Endothelial cell of umbilical vein (primary cell): ENCODE data around the gene TDRD7. TPM values are rescaled to one million over a fixed set of nuclear protein-coding genes. Genes with fewer than 3 reads are reported as not detected.

Source experiments
- BruUV-seq: library from RNA; stranded (reverse); fragments of 400-500 nt; replicated peaks from 2 replicates; lab custom pipeline; 2021; lab: Mats Ljungman, UMichigan
- CTCF ChIA-PET: fragments of 300-600, 350-600 bp; sonication (Branson Sonifier 250); formaldehyde crosslinking; loops from one replicate; lab custom pipeline; 2021; ENCODE audit warnings: antibody characterized with exemption, inconsistent platforms; lab: Charles Lee
- POLR2A ChIA-PET: fragments of 300-600, 350-600 bp; sonication (Branson Sonifier 250); formaldehyde crosslinking; loops from one replicate; lab custom pipeline; 2021; ENCODE audit warnings: antibody characterized with exemption, inconsistent platforms; lab: Charles Lee
- DNase-seq: peaks from one replicate; pipeline ENCODE4 v3.0.0-alpha.2; 2011; ENCODE audit warnings: low read depth, low spot score
- FAIRE-seq: peaks from 2 replicates; lab custom pipeline; 2011; peaks lifted over from hg19 to GRCh38; lab: Jason Lieb, UNC
- H2AFZ ChIP-seq: 2 replicates; pipeline ENCODE4 v1.6.0; 2012; ENCODE audit warnings: low read depth, low read length, control low read depth, inconsistent platforms
- H3K27ac ChIP-seq: 2 replicates; pipeline ENCODE4 v1.5.1; 2011; ENCODE audit warnings: low read depth, mild to moderate bottlenecking, control low read depth, low read length, moderate library complexity; ENCODE audit not compliant: insufficient read depth
- H3K27me3 ChIP-seq, 2 experiments: 2 replicates each; pipeline versions ENCODE4 v1.6.0 to v1.6.1; 2011; ENCODE audit warnings: low read length in 2 of 2, mixed read lengths in 1 of 2; ENCODE audit not compliant: control insufficient read depth in 2 of 2, insufficient read depth in 2 of 2
- H3K36me3 ChIP-seq, 2 experiments: 2 replicates in 1 of 2; 3 replicates in 1 of 2; pipeline ENCODE4 v1.5.1; 2011; ENCODE audit warnings: low read length in 2 of 2, mild to moderate bottlenecking in 1 of 2, moderate library complexity in 1 of 2; ENCODE audit not compliant: control insufficient read depth in 2 of 2, insufficient read depth in 2 of 2; ENCODE audit errors: extremely low read depth in 1 of 2
- H3K4me1 ChIP-seq: 3 replicates; pipeline ENCODE4 v1.5.1; 2011; ENCODE audit warnings: mild to moderate bottlenecking, low read length; ENCODE audit not compliant: control insufficient read depth, insufficient read depth; ENCODE audit errors: extremely low read depth
- H3K4me2 ChIP-seq: 2 replicates; pipeline ENCODE4 v1.6.1; 2011; ENCODE audit warnings: low read length, control low read depth, mixed read lengths; ENCODE audit not compliant: insufficient read depth
- H3K4me3 ChIP-seq, 3 experiments: fragments of 200-600 bp in 1 of 3; sonication (generic), shearing (Covaris generic) in 1 of 3; replicated peaks in 1 of 3; 2 replicates each; pipeline ENCODE4 v1.5.1; 2011 to 2016; ENCODE audit warnings: control low read depth in 3 of 3, low read length in 3 of 3, mild to moderate bottlenecking in 2 of 3, inconsistent platforms in 1 of 3, low read depth in 1 of 3, moderate library complexity in 1 of 3; ENCODE audit not compliant: insufficient read depth in 1 of 3
- H3K79me2 ChIP-seq: 2 replicates; pipeline ENCODE4 v1.6.0; 2012; ENCODE audit warnings: low read length, inconsistent platforms; ENCODE audit not compliant: control insufficient read depth, insufficient read depth
- H3K9ac ChIP-seq: replicated peaks from 2 replicates; pipeline ENCODE3; 2011; ENCODE audit warnings: low read length, control low read depth; ENCODE audit not compliant: insufficient read depth; ENCODE audit errors: extremely low read depth
- H3K9me1 ChIP-seq: replicated peaks from 3 replicates; pipeline ENCODE4 v1.6.0; 2011; ENCODE audit warnings: mild to moderate bottlenecking, low read length; ENCODE audit not compliant: control insufficient read depth, insufficient read depth; ENCODE audit errors: extremely low read depth
- H3K9me3 ChIP-seq: replicated peaks from 2 replicates; pipeline ENCODE4 v1.5.1; 2012; ENCODE audit warnings: low read length, inconsistent platforms; ENCODE audit not compliant: control insufficient read depth, insufficient read depth
- H4K20me1 ChIP-seq: replicated peaks from 2 replicates; pipeline ENCODE3; 2011; ENCODE audit warnings: mild to moderate bottlenecking, low read length; ENCODE audit not compliant: control insufficient read depth, insufficient read depth; ENCODE audit errors: extremely low read depth
- CTCF ChIP-seq, 2 donors: IDR thresholded peaks; 1 replicate in 1 of 2; 2 replicates in 1 of 2; pipeline ENCODE4 v1.5.1; 2011; ENCODE audit warnings: low read length in 2 of 2, mild to moderate bottlenecking in 2 of 2, moderate library complexity in 2 of 2, control low read depth in 1 of 2, inconsistent platforms in 1 of 2, low read depth in 1 of 2; ENCODE audit not compliant: insufficient read depth in 1 of 2; ENCODE audit errors: extremely low read depth in 1 of 2
- EZH2 ChIP-seq: IDR thresholded peaks from 2 replicates; pipeline ENCODE4 v1.6.1; 2012; ENCODE audit warnings: borderline replicate concordance, low read depth, mild to moderate bottlenecking, moderate library complexity, low read length, inconsistent platforms; ENCODE audit not compliant: severe bottlenecking
- FOS ChIP-seq: IDR thresholded peaks from 2 replicates; pipeline ENCODE4 v1.6.1; 2011; ENCODE audit warnings: mild to moderate bottlenecking, low read length, moderate library complexity, borderline replicate concordance; ENCODE audit not compliant: insufficient read depth
- GATA2 ChIP-seq: IDR thresholded peaks from 2 replicates; pipeline ENCODE4 v1.7.0; 2011; ENCODE audit warnings: low read depth, mild to moderate bottlenecking, moderate library complexity, mixed read lengths, low read length; ENCODE audit not compliant: insufficient read length, insufficient read depth
- JUN ChIP-seq: IDR thresholded peaks from 2 replicates; pipeline ENCODE4 v1.6.1; 2011; ENCODE audit warnings: borderline replicate concordance, low read depth; ENCODE audit not compliant: insufficient read length, insufficient read depth
- MAX ChIP-seq: IDR thresholded peaks from 2 replicates; pipeline ENCODE4 v1.6.1; 2011; ENCODE audit not compliant: insufficient read depth, insufficient read length
- MYC ChIP-seq: IDR thresholded peaks from one replicate; pipeline ENCODE4 v1.6.1; 2011; ENCODE audit warnings: mild to moderate bottlenecking, low read depth, low read length
- POLR2A ChIP-seq: IDR thresholded peaks from 2 replicates; pipeline ENCODE4 v1.6.1; 2012; ENCODE audit warnings: low read depth, mild to moderate bottlenecking, control low read depth, low read length
- POLR2AphosphoS5 ChIP-seq: IDR thresholded peaks from 2 replicates; pipeline ENCODE4 v1.6.1; 2012; ENCODE audit warnings: low read depth, mild to moderate bottlenecking, control low read depth, low read length, moderate library complexity; ENCODE audit not compliant: insufficient read depth
- dilution Hi-C: fragments of 300-500 bp; cut with MboI; formaldehyde crosslinking; loops from one replicate; pipeline ENCODE4 v1.15.0; 2019; ENCODE audit warnings: low sequenced_read_pairs; ENCODE audit not compliant: extremely low pct_ligation_motif_present
- intact Hi-C: fragments of 100-400 bp; cut with micrococcal nuclease; formaldehyde crosslinking; loops from one replicate; pipeline ENCODE4 v1.10.0; 2022
- polyA plus RNA-seq, 4 experiments: library from polyadenylated mRNA; depleted of rRNA in 3 of 4; stranded (reverse) in 3 of 4; unstranded in 1 of 4; fragments of >200 nt; gene quantifications; 2 replicates each; pipeline versions ENCODE4 v1.2.1 to v1.2.3, GENCODE V29; 2011 to 2012; ENCODE audit warnings: missing spikeins in 1 of 4
- total RNA-seq: library from RNA; stranded (reverse); gene quantifications from 2 replicates; pipeline ENCODE4 v1.2.3, GENCODE V29; 2021

The TDRD7 gene
- total and polyA plus RNA-seq, 2 donors (not counting 3 experiments of a cell fraction or from before 2014, with no cell fraction given), result 4.9 to 11.5 TPM

GRCh38 chr9:97390791-97391406 lies 21.0 kb upstream of the TDRD7 start:
- POLR2A ChIA-PET, result no interaction called here
- dilution Hi-C loops, result no loop called here
- intact Hi-C loops, result no loop called here

More at GRCh38 chr9:97390791-97391406, 21.0 kb upstream of the TDRD7 start:
- Histone ChIP-seq H3K27ac (no peak overlapping the region), H2AFZ (no peak overlapping the region), H3K4me2 (no peak overlapping the region), H4K20me1 (no peaks in the 10 kb centered on the region), H3K4me3 (no peak overlapping the region), H3K9me3 (no peaks in the 10 kb centered on the region), H3K36me3 (no peaks in the 10 kb centered on the region), H3K27me3 (no peaks in the 10 kb centered on the region), H3K9me1 (no peaks in the 10 kb centered on the region), H3K79me2 (no peaks in the 10 kb centered on the region), H3K4me1 (no peaks in the 10 kb centered on the region), H3K9ac (no peak overlapping the region)
- CTCF ChIA-PET, result interaction anchor here (1.5 kb wide), 1 partner anchor 208 kb away, joined by 4 read pairs; no protein-coding TSS in a partner anchor
- FAIRE-seq (no peak), DNase-seq (no peak)
- TF ChIP-seq JUN (no peak), POLR2AphosphoS5 (no peak), MAX (no peak), MYC (no peak), FOS (no peak), CTCF (IDR thresholded peaks at IDR 0.05; ENCODE audit: extremely low read depth in 1 of 2, insufficient read depth in 1 of 2, low read depth in 1 of 2, low read length in 2 of 2) (no peak), EZH2 (no peak), POLR2A (no peak), GATA2 (no peak)
- no TSS peak for BruUV-seq
